Activated CD4-positive, alpha-beta T cell treated with anti-CD3 and anti-CD28 coated beads, Interleukin-2, Interleukin-4, amounts not matched to agents 100 ng/mL and 50 ng/mL, durations not matched to agents 16 hours and 8 hours (primary cell): ENCODE results near the gene IGBP1.
"Not testable (repeated sequence)": the region's sequence is repeated elsewhere in the genome, so short reads cannot be mapped to it uniquely, and the experiment has no call there.

Source experiments
- DNase-seq: peaks from one replicate; pipeline ENCODE4 v3.0.0-alpha.2; 2020; ENCODE audit warnings: low spot score

Gene IGBP1

GRCh38 chrX:70133303-70134115 lies at the start of gene IGBP1:
Gene IGBP1, plus strand, starts transcription at chrX:70133447. Its CDS starts 501 bp downstream, at chrX:70133948.
- DNase-seq, result peak; percentile 81

DNA sequence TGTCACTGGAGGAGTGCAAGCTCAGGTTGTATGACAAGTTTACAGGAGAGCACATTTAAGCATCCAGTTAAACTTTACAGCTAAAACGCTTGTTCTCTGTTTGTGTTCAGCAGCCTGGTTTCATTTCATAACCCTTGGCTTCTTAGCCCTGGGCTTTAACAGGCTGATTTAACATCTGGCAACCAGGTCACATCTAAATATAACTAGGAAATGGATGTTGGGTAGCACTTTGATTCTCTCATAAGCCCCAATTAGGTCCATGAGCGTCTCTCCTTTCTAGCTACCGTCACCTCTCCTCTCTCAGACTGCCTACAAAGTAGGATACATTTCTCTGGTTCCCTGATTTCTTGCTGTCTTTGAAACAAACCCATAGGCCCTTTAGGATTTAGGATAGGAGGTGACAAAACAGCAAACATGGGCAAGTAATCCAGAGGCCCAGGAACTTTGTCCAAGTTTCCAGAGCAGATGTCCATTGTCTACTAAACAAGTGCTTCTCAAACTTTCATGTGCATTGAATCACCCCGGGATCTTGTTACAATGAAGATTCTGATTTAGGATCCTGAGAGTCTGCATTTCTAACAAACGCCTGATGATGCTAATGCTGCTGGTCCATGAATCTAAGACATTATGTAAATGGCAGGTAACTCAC lies 48.5 kb upstream of the IGBP1 start:
- DNase-seq, result no peak

DNA sequence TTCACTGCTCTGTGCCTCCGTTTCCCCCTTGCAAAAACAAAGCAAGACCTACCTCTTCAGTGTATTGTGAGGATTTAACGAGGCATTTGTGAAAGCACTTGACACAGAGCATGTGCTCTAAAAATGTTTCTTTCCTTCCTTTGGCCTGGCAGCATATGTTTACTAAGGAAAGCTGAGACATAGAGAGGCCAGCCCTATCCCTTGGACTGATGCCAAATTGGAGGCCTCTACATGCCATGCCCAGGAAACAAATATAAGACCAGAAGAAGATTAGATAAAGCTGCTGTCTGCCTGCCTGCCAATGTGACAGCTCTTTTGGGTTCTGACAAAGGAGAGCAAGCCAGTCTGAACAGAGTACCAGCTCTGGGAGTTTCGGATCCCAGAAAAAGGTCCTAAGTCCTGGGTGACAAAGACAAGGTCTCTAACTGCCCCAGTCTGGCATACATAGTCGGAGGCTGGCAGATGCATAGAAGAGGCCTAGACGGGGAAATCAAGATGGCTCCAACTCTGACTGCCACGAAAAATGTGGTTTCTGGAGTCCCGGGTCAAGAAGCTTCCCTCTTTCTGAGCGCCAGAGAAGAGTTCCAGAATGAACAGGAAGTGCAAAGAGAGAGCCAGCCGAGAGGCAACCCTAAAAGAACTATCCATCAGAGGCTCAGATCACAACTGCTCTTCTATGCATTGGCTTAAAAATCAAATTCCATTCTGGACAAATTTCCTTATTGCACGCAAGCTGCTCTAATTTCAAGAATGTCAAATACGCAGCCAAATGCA lies 45.2 kb upstream of the IGBP1 start:
- no peak for DNase-seq

DNA sequence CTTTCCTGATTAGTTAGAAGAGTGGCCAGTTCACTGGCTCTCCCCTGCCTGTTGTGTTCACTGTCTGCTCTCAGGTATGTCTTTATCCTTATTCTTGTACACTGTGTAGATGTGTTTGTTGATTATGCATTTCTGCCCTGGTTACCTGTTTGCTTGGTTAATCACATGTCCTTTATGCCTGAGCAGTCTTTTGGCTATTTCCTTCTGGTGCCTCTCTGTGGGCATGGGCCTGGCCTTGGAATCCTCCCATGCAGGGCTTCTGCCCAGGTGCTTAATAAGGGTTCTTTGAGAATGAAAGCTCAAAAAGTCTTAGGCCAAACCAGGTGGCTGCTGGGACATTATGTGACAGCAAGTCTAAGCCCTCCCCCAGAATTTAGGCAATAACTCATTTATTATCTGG lies 44.5 kb upstream of the IGBP1 start:
- DNase-seq, result no peak

DNA sequence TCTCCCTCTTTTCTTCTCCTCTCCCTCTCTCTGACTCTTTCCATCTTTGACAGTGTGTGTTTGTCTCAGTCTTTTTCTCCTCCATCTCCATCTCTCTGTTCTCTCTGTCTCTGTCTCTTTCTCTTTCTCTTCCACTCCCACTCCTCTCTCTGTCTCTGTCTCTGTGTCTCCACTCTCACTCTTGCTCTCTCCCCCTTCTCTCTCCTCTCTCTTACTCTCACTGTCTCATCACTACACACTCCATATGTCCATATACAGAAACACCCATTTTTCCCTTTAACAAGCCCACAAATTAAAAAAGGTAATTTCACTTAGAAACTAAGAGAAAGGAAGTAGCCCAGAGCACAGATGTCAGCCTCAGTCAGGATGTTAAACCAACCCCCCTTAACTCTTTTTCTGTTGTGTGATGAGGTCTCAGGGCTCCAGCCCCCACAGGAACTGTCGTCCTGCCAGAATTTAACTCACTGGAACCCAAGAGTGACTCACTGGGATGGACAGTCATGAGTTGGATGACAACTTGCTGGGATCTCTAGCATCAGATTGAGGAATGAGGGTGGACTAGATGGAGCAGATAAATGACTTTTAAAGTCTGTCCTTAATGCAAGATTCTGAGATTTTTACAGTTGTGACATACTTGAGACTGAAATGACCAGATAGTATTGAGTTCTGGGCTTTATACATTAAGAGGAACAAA lies 43.5 kb upstream of the IGBP1 start:
- no peak for DNase-seq

GRCh38 chrX:70092247-70092646 lies 41.0 kb upstream of the IGBP1 start:
- DNase-seq, result no peak

DNA sequence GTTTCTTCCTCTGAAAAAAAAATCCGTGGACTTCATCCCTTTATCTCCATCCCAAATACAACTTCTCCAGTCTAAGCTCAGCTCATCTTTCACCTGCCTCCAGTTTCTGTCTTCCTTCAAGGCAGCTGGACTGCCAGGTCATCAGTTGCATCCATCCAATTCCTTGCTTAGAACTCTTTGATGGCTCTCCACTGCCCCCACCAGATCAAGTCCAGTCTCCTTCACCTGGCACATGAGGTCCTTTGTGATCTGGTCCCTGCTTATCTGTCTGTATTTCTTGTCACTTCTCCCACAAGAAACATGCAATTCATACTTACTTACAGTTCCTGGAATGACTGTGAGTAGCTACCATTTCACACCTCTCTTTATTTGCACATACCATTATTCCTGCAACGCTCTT lies 37.2 kb upstream of the IGBP1 start:
- peak; percentile 5 for DNase-seq

- no peak for DNase-seq
Measured at GRCh38 chrX:70105229-70105628, 28.0 kb upstream of the IGBP1 start.

DNA sequence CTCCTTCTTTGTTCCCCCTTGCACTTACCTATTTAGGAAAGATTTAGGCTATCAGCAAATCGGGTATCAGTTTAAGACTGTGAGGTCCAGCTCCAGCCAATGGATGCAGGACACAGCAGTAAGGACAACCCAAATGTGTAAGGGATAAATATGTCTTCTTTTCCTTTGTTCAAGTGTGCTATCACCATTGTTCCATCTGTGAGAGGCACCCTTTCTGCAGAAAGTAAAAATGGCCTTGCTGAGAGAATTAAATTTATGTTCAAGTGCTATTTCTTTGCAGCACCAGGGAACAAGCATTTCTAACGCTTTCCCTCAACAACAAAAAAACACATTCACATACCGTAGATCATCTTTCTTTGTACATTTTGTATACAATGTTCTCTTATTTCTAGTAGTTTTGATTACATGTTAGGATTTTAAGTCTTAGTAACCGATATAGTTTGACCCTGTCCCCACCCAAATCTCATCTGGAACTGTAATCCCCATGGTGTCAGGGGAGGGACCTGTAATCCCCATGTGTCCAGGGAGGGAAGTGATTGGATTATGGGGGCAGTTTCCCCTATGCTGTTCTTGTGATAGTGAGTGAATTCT lies 21.7 kb upstream of the IGBP1 start:
- not testable (repeated sequence) for DNase-seq

- no peak for DNase-seq
Measured at GRCh38 chrX:70117738-70118137, 15.5 kb upstream of the IGBP1 start.

DNA sequence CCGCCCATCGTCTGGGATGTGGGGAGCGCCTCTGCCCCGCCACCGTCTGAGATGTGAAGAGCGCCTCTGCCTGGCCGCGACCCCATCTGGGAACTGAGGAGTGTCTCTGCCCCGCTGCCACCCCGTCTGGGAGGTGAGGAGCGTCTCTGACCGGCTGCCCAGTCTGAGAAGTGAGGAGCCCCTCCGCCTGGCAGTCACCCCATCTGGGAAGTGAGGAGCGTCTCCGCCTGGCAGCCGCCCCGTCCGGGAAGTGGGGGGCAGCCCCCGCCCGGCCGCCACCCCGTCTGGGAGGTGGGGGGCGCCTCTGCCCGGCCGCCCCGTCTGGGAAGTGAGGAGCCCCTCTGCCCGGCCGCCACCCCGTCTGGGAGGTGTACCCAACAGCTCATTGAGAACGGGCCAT lies 10.2 kb upstream of the IGBP1 start:
- not testable (repeated sequence) for DNase-seq

- DNase-seq, result no peak
Measured at GRCh38 chrX:70124678-70125077, 8.6 kb upstream of the IGBP1 start.

- no peak for DNase-seq
Measured at GRCh38 chrX:70128071-70128470, 5.2 kb upstream of the IGBP1 start.

- DNase-seq, result no peak
Measured at GRCh38 chrX:70129816-70130215, 3.4 kb upstream of the IGBP1 start.

DNA sequence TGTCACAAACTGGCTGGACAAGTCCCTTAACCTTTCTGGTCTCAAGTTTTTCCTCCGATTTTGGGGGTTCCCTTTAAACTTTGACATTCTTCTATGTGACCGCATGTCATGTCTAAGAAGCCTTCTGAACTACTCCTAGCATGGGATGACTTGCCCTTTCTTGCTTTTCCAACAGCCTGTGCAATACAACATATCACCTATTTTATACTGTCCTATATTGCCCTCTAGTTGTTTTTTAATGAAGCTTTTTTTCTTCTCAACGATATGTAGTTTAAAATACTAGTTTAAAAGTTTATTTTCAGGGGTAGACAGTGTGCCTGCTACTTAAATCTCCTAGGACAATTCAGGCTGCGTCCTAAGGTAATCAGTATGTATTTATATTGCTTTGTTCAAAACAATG lies 1.0 kb upstream of the IGBP1 start:
- no peak for DNase-seq

- DNase-seq, result peak; percentile 50
Measured at GRCh38 chrX:70132877-70133302, 357 bp upstream of the IGBP1 start.

GRCh38 chrX:70134116-70134477 lies 850 bp downstream of the IGBP1 start:
- DNase-seq, result no peak

- DNase-seq, result no peak
Measured at GRCh38 chrX:70138622-70139021, 5.4 kb downstream of the IGBP1 start.

DNA sequence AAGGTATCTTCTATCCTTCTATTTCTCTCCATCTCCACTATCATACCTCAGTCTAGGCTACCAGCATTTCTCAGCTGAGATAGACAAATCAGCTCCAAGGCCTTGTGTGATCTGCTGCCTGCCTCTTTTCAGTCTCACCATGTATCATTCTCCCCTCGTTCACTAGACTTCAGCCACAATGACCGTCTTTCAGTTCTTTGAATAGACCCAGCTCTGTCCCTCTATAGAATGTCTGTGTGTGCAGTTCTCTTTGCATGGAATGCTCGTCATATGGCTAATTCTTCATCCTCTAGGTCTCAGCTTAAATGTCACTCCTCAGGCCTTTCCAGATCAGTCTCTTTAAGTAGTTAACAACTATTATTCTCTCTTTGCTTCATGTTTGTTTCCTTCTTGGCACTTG lies 6.5 kb downstream of the IGBP1 start:
- DNase-seq, result no peak

DNA sequence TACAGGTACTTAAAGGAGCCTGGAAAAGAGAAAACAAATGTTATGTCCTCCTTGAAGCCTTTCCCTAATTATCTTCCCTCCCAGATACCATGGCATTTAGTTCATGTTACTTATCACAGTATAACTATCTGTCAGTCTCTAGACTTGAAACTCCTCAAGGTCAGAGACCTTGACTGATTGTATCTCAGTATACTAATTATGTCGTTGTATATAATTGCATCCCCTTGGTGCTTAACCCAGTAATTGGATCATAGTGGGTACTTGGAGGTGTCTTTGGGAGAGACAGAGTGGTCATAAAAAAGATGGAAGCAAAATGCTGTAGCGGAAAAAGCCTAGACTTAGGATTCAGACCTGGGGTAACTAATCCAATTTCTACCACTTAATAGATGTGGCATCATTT lies 8.1 kb downstream of the IGBP1 start:
- no peak for DNase-seq

DNA sequence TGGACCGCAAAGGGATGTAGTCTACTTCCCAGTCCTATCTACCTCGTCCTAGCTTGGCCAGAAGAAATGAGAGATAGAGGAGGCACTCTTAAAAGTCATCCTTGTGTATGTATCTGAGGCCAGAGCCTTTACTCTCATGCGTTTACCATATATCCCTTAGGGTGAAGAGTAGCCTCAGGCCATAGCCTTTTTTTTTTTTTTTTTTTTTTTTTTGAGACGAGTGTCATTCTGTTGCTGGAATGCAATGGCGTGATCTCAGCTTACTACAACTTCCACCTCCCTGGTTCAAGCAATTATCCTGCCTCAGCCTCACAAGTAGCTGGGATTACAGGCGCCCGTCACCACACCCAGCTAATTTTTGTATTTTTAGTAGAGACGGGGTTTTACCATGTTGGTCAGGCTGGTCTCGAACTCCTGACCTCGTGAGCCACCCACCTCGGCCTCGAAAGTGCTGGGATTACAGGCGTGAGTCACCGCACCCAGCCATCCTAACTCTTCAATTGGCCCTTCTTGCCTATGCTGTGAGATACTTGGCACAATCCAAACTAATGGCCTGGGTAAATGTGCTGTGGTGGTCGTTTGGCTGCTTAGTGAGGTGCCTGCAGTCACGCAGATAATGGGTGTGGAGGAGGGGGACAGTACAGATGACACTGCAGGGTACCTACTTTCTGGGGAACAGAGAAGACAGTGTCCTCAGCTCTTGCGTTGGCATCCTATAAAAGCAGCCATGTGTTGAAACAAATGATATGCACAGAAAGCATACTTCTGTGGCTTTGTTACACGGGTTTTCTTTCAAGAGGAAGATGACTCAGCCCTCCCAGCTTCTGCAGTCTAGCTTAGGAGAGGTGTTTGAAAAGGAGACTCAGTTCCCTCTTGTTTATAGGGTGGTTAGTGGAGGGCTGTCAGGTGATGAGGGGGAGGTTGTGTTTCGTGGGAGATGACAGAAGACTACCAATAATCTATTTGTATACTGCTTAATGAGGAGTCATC lies 33.6 kb downstream of the IGBP1 start:
- DNase-seq, result no peak
